NCI-H1048 (cell line): ENCODE data around the gene GPR52.
A peak's percentile ranks its signal among the peaks of the same experiment; 100 is the strongest.

Experiments
- DNase-seq: peaks from one replicate; lab custom pipeline; 2025; lab: John Stamatoyannopoulos, UW

GPR52 gene

DNA sequence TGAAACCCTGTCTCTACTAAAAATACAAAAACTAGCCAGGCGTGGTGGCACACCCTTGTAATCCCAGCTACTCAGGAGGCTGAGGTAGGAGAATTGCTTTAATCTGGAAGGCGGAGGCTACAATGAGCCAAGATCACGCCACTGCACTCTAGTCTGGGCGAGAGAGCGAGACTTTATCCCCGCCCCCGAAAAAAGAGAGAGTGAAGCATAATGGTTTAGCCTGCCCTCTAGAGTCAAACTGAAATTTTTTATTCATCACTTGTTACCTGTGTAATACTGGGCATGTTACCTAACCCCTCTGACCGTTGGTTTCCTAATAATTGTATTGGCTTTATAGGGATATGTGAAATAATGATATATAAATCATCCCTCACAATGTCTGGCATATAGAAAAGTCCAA, 18.8 kb downstream of the GPR52 start:
- DNase-seq: no peak

DNA sequence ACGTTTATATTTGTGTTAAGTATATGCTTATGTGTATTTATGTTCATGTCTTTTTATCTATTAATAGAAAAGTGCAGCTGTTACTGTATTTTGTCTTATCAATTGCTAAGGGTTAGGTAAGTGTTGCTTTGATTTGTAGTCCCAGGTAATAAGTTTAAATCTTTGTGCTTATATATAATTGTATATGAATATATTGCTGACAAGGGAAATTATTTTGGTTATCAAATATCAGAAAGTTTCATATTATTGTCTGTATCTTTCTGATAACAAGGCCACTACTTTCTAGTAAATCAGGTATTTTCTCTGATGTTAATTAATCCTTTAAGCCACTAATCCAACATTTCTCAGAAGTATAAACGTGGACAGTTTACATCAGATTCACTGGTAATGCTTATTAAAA, 21.3 kb downstream of the GPR52 start:
- no peak for DNase-seq

DNA sequence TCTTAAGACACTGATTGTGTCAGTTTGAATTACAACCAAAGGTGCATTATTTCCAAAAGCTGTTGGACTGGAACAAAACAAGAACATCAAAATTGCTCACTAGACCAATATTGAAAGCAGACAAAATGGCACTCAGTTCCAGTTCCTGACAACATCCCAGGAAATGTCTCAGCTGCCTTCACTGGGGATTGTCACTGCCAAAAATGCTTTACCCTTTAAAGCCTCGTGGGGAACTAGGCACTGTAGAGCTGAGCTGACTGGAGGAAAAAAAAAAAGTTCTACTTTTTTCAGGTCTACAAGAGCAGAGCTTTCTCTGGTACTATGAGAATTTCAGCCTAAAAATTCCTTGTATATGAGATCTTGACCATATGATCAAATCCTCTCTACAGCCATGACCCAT, 21.9 kb downstream of the GPR52 start:
- no peak for DNase-seq

DNA sequence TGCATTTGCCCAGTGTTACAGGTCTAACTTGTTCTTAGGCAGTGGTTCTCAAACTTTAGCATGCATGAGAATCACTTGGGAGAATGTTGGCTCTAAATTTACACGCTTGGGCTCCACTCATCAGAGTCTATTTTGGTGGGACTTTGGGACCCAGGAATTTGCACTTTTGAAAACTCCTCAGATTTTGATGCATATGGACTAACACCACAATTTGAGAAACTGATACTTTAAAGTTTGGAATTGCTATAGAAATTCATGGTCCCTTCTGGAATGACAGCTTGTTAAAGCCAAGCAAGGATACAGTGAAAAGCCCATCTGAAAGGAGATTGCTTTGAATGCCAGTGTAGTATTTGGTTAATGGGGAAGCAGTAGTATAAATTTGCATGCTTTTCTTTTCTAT, 31.5 kb downstream of the GPR52 start:
- peak; percentile 67 for DNase-seq

DNA sequence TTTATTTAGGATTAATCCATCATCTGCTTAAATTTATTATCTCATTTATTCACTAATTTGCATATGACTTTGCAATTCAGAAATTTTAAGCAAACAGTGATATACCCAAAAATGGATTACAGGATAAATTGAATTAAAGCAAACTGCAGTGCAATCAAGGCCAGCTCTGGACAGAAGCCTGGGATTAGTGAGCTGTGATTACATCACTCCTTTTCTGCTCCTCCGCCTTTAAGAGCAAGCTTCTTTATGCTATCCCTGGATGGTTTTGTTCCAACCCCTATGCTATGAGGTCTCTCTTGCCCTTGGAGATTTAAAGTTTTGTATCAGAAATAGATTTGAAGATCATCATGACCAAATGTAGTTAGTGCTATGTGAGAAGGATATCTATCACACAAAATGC, 32.6 kb downstream of the GPR52 start:
- DNase-seq: no peak

DNA sequence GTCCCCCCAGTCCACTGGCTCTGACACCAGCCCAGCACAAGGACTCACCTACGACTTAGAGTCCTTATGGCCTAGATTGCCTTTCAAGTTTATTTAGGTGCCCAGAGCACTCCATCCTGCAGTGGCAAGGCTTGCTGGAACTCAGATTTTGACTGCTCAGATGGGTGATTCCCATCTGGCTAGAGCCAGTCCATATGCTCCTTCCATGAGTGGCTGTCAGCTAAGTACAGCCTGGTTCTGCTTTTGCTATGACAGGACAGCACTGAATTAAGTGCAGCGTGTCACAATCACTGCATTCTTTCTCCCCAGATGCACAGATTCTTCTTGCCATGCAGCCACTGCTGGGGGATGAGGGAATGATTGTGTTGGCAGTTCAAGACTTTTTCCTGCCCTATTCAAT, 43.8 kb downstream of the GPR52 start:
- no peak for DNase-seq

DNA sequence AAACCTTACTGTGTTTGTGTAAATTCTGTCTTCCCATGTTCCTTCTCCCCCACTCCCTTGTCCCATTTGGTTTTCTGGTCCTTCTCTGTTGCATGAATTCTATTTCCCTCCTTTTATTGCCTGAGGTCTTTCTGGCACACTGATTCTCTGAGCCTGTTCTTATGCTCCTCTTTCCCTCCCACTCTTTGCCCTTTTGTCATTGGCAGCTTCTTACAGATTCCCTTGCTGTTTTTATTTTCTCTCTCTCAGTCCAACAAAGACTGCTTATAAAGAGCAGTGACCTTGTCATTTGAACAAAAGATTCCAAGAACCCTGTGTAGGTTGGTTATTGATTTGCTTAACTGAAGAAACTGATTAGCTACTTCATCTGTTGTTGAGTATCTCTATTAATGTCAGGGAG, 49.7 kb downstream of the GPR52 start:
- DNase-seq: no peak
